IMR-90 (cell line): Measurements from ENCODE around the gene PEX5. TPM values are rescaled to one million over a fixed set of nuclear protein-coding genes. Genes with fewer than 3 reads are reported as not detected.

Source experiments
- ATAC-seq: fragments of 200-7000 bp; cut with Tn5 transposase; 2 replicates; pipeline ENCODE4 v1.9.1; 2020; ENCODE audit warnings: low read depth, mild to moderate bottlenecking, moderate library complexity
- BruUV-seq: library from RNA; stranded (reverse); fragments of 400-500 nt; replicated peaks from 2 replicates; lab custom pipeline; 2021; lab: Mats Ljungman, UMichigan
- CTCF ChIA-PET: fragments of 300-600 bp; formaldehyde crosslinking; extraction: SDS; loops from one replicate; lab custom pipeline; 2021; ENCODE audit warnings: antibody characterized with exemption; lab: Yijun Ruan, JAX
- POLR2A ChIA-PET: fragments of 300-600 bp; sonication (Branson Sonifier 250); formaldehyde crosslinking; loops from one replicate; lab custom pipeline; 2022; ENCODE audit warnings: antibody characterized with exemption; ENCODE audit not compliant: unreplicated experiment; lab: Charles Lee
- DNase-seq: peaks from one replicate; pipeline ENCODE4 v3.0.0; 2013
- H2AFZ ChIP-seq: replicated peaks from 2 replicates; pipeline ENCODE3; 2013; ENCODE audit warnings: low read length, mild to moderate bottlenecking; ENCODE audit not compliant: poor library complexity
- H2AK5ac ChIP-seq: 2 replicates; pipeline ENCODE4 v1.6.1; 2013; ENCODE audit warnings: low read depth, low read length, inconsistent platforms
- H2AK9ac ChIP-seq: replicated peaks from 2 replicates; pipeline ENCODE3; 2013; ENCODE audit warnings: mild to moderate bottlenecking, low read depth, low read length, moderate library complexity; ENCODE audit not compliant: poor library complexity
- H2BK120ac ChIP-seq: 2 replicates; pipeline ENCODE4 v1.6.1; 2013; ENCODE audit warnings: low read depth, low read length, inconsistent platforms
- H2BK15ac ChIP-seq: 3 replicates; pipeline ENCODE4 v1.6.1; 2013; ENCODE audit warnings: low read depth, low read length, inconsistent platforms
- H2BK20ac ChIP-seq: 2 replicates; pipeline ENCODE4 v1.6.1; 2013; ENCODE audit warnings: low read depth, mild to moderate bottlenecking, inconsistent platforms, low read length, moderate library complexity
- H2BK5ac ChIP-seq: 2 replicates; pipeline ENCODE4 v1.6.1; 2013; ENCODE audit warnings: mild to moderate bottlenecking, low read depth, low read length, inconsistent platforms; ENCODE audit not compliant: poor library complexity, severe bottlenecking
- H3K14ac ChIP-seq: replicated peaks from 2 replicates; pipeline ENCODE4 v1.6.1; 2013; ENCODE audit warnings: low read depth, low read length, inconsistent platforms
- H3K18ac ChIP-seq: 2 replicates; pipeline ENCODE4 v1.6.1; 2013; ENCODE audit warnings: low read depth, low read length, control low read depth
- H3K23ac ChIP-seq: 2 replicates; pipeline ENCODE4 v1.6.1; 2013; ENCODE audit warnings: low read depth, low read length, inconsistent platforms
- H3K27ac ChIP-seq: 2 replicates; pipeline ENCODE4 v1.5.1; 2013; ENCODE audit warnings: mild to moderate bottlenecking, control low read depth, low read length; ENCODE audit not compliant: insufficient read depth
- H3K27me3 ChIP-seq: 2 replicates; pipeline ENCODE4 v1.6.1; 2013; ENCODE audit warnings: low read length; ENCODE audit not compliant: control insufficient read depth, insufficient read depth
- H3K36me3 ChIP-seq: 2 replicates; pipeline ENCODE4 v1.6.1; 2013; ENCODE audit warnings: low read length, mixed read lengths; ENCODE audit not compliant: control insufficient read depth, insufficient read depth
- H3K4ac ChIP-seq: 2 replicates; pipeline ENCODE4 v1.6.1; 2013; ENCODE audit warnings: low read depth, low read length, inconsistent platforms
- H3K4me1 ChIP-seq: 2 replicates; pipeline ENCODE4 v1.6.1; 2013; ENCODE audit warnings: low read length, mixed read lengths; ENCODE audit not compliant: control insufficient read depth, insufficient read depth
- H3K4me2 ChIP-seq: 2 replicates; pipeline ENCODE4 v1.6.1; 2013; ENCODE audit warnings: low read depth, mild to moderate bottlenecking, control low read depth, low read length, moderate library complexity
- H3K4me3 ChIP-seq: 2 replicates; pipeline ENCODE4 v1.5.1; 2013; ENCODE audit warnings: low read depth, mild to moderate bottlenecking, control low read depth, low read length, moderate library complexity; ENCODE audit not compliant: insufficient read depth
- H3K56ac ChIP-seq: 2 replicates; pipeline ENCODE4 v1.6.1; 2013; ENCODE audit warnings: low read length, inconsistent platforms; ENCODE audit not compliant: insufficient read depth; ENCODE audit errors: extremely low read depth
- H3K79me1 ChIP-seq, 2 experiments: 2 replicates each; pipeline ENCODE4 v1.6.1; 2013; ENCODE audit warnings: low read length in 2 of 2, inconsistent platforms in 1 of 2, low read depth in 1 of 2
- H3K9ac ChIP-seq: 2 replicates; pipeline ENCODE4 v1.6.1; 2013; ENCODE audit warnings: low read depth, low read length, control low read depth
- H3K9me1 ChIP-seq: 2 replicates; pipeline ENCODE4 v1.6.1; 2013; ENCODE audit warnings: low read length, inconsistent platforms; ENCODE audit not compliant: insufficient read depth
- H3K9me3 ChIP-seq: 2 replicates; pipeline ENCODE4 v1.6.1; 2013; ENCODE audit warnings: low read length; ENCODE audit not compliant: control insufficient read depth, insufficient read depth
- H4K20me1 ChIP-seq: 2 replicates; pipeline ENCODE4 v1.6.1; 2013; ENCODE audit warnings: low read length, inconsistent platforms; ENCODE audit not compliant: insufficient read depth
- H4K5ac ChIP-seq: 2 replicates; pipeline ENCODE4 v1.6.1; 2013; ENCODE audit warnings: mild to moderate bottlenecking, low read depth, low read length, control low read depth
- H4K8ac ChIP-seq, 2 experiments: 2 replicates each; pipeline ENCODE4 v1.6.1; 2013; ENCODE audit warnings: low read depth in 2 of 2, low read length in 2 of 2, control low read depth in 1 of 2, inconsistent platforms in 1 of 2
- H4K91ac ChIP-seq: 2 replicates; pipeline ENCODE4 v1.6.1; 2013; ENCODE audit warnings: low read depth, low read length, inconsistent platforms; ENCODE audit not compliant: insufficient read depth
- BHLHE40 ChIP-seq: fragments of 150-350 bp; IDR thresholded peaks from 2 replicates; pipeline ENCODE4 v1.6.1; 2016; ENCODE audit warnings: mild to moderate bottlenecking, low read depth, low read length
- CEBPB ChIP-seq: IDR thresholded peaks from 2 replicates; pipeline ENCODE4 v1.6.1; 2012; ENCODE audit warnings: low read depth, low read length, improper control_type of control experiment
- CHD1 ChIP-seq: IDR thresholded peaks from 2 replicates; pipeline ENCODE4 v1.6.1; 2012; ENCODE audit warnings: low read depth, low read length, improper control_type of control experiment
- FOS ChIP-seq: fragments of 150-350 bp; IDR thresholded peaks from 2 replicates; pipeline ENCODE4 v1.6.1; 2016; ENCODE audit warnings: low read depth, low read length
- MAFK ChIP-seq: IDR thresholded peaks from 2 replicates; pipeline ENCODE4 v1.6.1; 2012; ENCODE audit warnings: low read depth, low read length, improper control_type of control experiment
- MAZ ChIP-seq: IDR thresholded peaks from 2 replicates; pipeline ENCODE4 v1.6.1; 2012; ENCODE audit warnings: low read depth, mild to moderate bottlenecking, low read length, improper control_type of control experiment, moderate library complexity, borderline replicate concordance
- MXI1 ChIP-seq: IDR thresholded peaks from 2 replicates; pipeline ENCODE4 v1.6.1; 2012; ENCODE audit warnings: low read depth, mild to moderate bottlenecking, low read length, moderate library complexity, borderline replicate concordance
- NFE2L2 ChIP-seq: fragments of 150-350 bp; IDR thresholded peaks from 2 replicates; pipeline ENCODE4 v1.6.1; 2016; ENCODE audit warnings: low read depth, mild to moderate bottlenecking, low read length
- POLR2A ChIP-seq: IDR thresholded peaks from 2 replicates; pipeline ENCODE4 v1.6.1; 2012; ENCODE audit warnings: mild to moderate bottlenecking, low read depth, low read length
- RAD21 ChIP-seq: IDR thresholded peaks from 2 replicates; pipeline ENCODE4 v1.6.1; 2012; ENCODE audit warnings: low read length, improper control_type of control experiment
- RCOR1 ChIP-seq: IDR thresholded peaks from 2 replicates; pipeline ENCODE4 v1.6.1; 2012; ENCODE audit warnings: mild to moderate bottlenecking, low read length, improper control_type of control experiment; ENCODE audit not compliant: insufficient replicate concordance
- RFX5 ChIP-seq: IDR thresholded peaks from 2 replicates; pipeline ENCODE4 v1.8.0; 2012; ENCODE audit warnings: low read depth, mild to moderate bottlenecking, low read length, moderate library complexity
- SMC3 ChIP-seq: fragments of 150-350 bp; IDR thresholded peaks from 2 replicates; pipeline ENCODE4 v1.6.1; 2016; ENCODE audit warnings: low read depth, mild to moderate bottlenecking, antibody characterized with exemption, low read length, moderate library complexity
- WGBS, 2 experiments: methylation state at CpG; one replicate each; pipeline versions ENCODE4 v1.1.5 to v1.1.7; 2013; ENCODE audit warnings: missing lambda C conversion rate in 2 of 2; ENCODE audit not compliant: insufficient read length in 1 of 2; ENCODE audit errors: extremely low coverage in 2 of 2; 5-methylcytosine and 5-hydroxymethylcytosine counted together
- dilution Hi-C: fragments of 300-500 bp; cut with HindIII; formaldehyde crosslinking; loops from one replicate; pipeline ENCODE4 v1.14.3; 2018; ENCODE audit warnings: low sequenced_read_pairs; ENCODE audit not compliant: unreplicated experiment
- in situ Hi-C: fragments of 300-500 bp; cut with MboI; formaldehyde crosslinking; loops from 3 replicates; pipeline ENCODE4 v1.14.3; 2019; ENCODE audit warnings: low sequenced_read_pairs, inconsistent platforms, mixed read lengths
- intact Hi-C: fragments of 100-400 bp; cut with micrococcal nuclease; formaldehyde crosslinking; loops from 2 replicates; pipeline ENCODE4 v1.10.0; 2022
- polyA plus RNA-seq, 3 experiments: library from polyadenylated mRNA; depleted of rRNA; stranded (reverse); fragments of >200 nt; gene quantifications; 2 replicates each; pipeline ENCODE4 v1.2.3, GENCODE V29; 2012; ENCODE audit warnings: low replicate concordance in 1 of 3
- total RNA-seq: library from RNA; depleted of rRNA; stranded (reverse); fragments of >200 nt; gene quantifications from 2 replicates; pipeline ENCODE4 v1.2.3, GENCODE V29; 2012
- TF ChIP-seq, protein P1 (sequence below): conservative IDR thresholded peaks from 2 replicates; pipeline ENCODE4 v1.5.1; 2012; ENCODE audit warnings: mild to moderate bottlenecking, low read depth, low read length, improper control_type of control experiment
- TF ChIP-seq, protein P2 (sequence below): fragments of 150-350 bp; IDR thresholded peaks from 2 replicates; pipeline ENCODE4 v1.6.1; 2017; ENCODE audit warnings: mild to moderate bottlenecking, antibody characterized with exemption, low read length, low read depth
- TF ChIP-seq, protein P3 (sequence below): fragments of 150-350 bp; IDR thresholded peaks from 2 replicates; pipeline ENCODE4 v1.6.1; 2016; ENCODE audit warnings: low read depth, mild to moderate bottlenecking, low read length, moderate library complexity, borderline replicate concordance

The PEX5 gene
- total and polyA plus RNA-seq, 2 of the 4 experiments (the other 2 are of a cell fraction) = 14.4 to 18.3 TPM

DNA sequence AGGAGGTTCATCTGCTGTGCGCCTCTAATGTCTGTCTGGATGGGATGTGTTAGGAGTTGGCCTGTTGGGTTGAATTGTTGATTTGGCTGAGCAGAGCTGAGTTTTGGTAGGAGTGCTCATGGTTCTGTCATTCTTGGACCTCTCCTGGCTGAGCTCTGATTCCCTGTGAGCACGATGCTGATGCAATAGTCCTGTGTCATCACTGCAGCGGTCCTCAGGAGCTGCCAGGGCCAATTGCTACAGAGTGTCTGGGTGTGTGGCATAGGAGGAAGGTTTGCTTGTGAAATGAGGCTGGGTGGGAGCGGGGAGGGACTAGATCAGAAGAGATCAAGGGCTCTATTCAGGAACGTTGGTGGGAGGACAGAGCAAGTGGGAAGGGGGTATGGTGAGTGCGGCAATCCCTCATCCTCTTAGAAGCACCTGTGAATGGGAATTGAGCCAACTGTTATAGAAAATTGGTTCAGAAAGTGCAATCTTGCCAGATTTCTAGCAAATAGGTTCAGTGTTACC, 21.2 kb downstream of the PEX5 start:
- WGBS, 2 experiments = 100% methylated on average over 2 of the region's 6 CpGs; no CpG with 5 or more reads in 1 of the 2 experiments
- H3K18ac ChIP-seq = no peak overlapping the region
- H3K4me3 ChIP-seq = no peak overlapping the region
- H2AFZ ChIP-seq = no peak overlapping the region
- in situ Hi-C loops = no loop called here
- no peak overlapping the region for H3K4ac ChIP-seq
- DNase-seq (no peak), ATAC-seq (no peak)
- TF ChIP-seq CHD1 (no peak), MAZ (no peak), RAD21 (no peak), RFX5 (no peak), FOS (no peak), NFE2L2 (no peak), RCOR1 (no peak), POLR2A (no peak), MXI1 (no peak), BHLHE40 (no peak), SMC3 (no peak), CEBPB (no peak), MAFK (no peak)
- TF ChIP-seq, protein P1, sequence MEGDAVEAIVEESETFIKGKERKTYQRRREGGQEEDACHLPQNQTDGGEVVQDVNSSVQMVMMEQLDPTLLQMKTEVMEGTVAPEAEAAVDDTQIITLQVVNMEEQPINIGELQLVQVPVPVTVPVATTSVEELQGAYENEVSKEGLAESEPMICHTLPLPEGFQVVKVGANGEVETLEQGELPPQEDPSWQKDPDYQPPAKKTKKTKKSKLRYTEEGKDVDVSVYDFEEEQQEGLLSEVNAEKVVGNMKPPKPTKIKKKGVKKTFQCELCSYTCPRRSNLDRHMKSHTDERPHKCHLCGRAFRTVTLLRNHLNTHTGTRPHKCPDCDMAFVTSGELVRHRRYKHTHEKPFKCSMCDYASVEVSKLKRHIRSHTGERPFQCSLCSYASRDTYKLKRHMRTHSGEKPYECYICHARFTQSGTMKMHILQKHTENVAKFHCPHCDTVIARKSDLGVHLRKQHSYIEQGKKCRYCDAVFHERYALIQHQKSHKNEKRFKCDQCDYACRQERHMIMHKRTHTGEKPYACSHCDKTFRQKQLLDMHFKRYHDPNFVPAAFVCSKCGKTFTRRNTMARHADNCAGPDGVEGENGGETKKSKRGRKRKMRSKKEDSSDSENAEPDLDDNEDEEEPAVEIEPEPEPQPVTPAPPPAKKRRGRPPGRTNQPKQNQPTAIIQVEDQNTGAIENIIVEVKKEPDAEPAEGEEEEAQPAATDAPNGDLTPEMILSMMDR = no peak
- TF ChIP-seq, protein P2, sequence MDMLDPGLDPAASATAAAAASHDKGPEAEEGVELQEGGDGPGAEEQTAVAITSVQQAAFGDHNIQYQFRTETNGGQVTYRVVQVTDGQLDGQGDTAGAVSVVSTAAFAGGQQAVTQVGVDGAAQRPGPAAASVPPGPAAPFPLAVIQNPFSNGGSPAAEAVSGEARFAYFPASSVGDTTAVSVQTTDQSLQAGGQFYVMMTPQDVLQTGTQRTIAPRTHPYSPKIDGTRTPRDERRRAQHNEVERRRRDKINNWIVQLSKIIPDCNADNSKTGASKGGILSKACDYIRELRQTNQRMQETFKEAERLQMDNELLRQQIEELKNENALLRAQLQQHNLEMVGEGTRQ = no peak
- TF ChIP-seq, protein P3, sequence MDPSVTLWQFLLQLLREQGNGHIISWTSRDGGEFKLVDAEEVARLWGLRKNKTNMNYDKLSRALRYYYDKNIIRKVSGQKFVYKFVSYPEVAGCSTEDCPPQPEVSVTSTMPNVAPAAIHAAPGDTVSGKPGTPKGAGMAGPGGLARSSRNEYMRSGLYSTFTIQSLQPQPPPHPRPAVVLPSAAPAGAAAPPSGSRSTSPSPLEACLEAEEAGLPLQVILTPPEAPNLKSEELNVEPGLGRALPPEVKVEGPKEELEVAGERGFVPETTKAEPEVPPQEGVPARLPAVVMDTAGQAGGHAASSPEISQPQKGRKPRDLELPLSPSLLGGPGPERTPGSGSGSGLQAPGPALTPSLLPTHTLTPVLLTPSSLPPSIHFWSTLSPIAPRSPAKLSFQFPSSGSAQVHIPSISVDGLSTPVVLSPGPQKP = no peak
- H2AK5ac ChIP-seq = no peak overlapping the region
- no peak overlapping the region for H3K4me2 ChIP-seq
- H3K56ac ChIP-seq = no peak overlapping the region
- H3K23ac ChIP-seq = no peak overlapping the region
- peaks cover 3% of the 10 kb centered on the region; the same call in 1 of the 2 replicates for H3K9me1 ChIP-seq
- H2AK9ac ChIP-seq = no peak overlapping the region
- ChIA-PET CTCF (no interaction called here), POLR2A (no interaction called here)
- no peak overlapping the region for H2BK20ac ChIP-seq
- H4K8ac ChIP-seq = no peak overlapping the region
- no peak overlapping the region for H2BK15ac ChIP-seq
- H2BK5ac ChIP-seq = no peak overlapping the region
- no peak overlapping the region for H3K27ac ChIP-seq
- H3K36me3 ChIP-seq = peaks cover 39% of the 10 kb centered on the region
- no peak overlapping the region for H3K14ac ChIP-seq
- H3K9me3 ChIP-seq = peaks cover 3% of the 10 kb centered on the region; the same call in 1 of the 2 replicates
- dilution Hi-C loops = no loop called here
- no peak overlapping the region for H3K9ac ChIP-seq
- H3K4me1 ChIP-seq = no peaks in the 10 kb centered on the region
- no peaks in the 10 kb centered on the region for H3K27me3 ChIP-seq
- H4K91ac ChIP-seq = no peak overlapping the region
- no peaks in the 10 kb centered on the region for H4K20me1 ChIP-seq
- no peaks in the 10 kb centered on the region for H3K79me1 ChIP-seq
- H4K5ac ChIP-seq = no peak overlapping the region
- intact Hi-C loops = no loop called here
- no peak overlapping the region for H2BK120ac ChIP-seq
- BruUV-seq = no TSS peak
